GM19467 (cell line): ENCODE measurements around the gene EDAR.

Source experiments
- ATAC-seq: cut with Tn5 transposase; IDR thresholded peaks from one replicate; pipeline ENCODE4 v1.9.1; 2021; ENCODE audit warnings: mild to moderate bottlenecking, moderate library complexity; ENCODE audit not compliant: unreplicated experiment

The EDAR gene

DNA sequence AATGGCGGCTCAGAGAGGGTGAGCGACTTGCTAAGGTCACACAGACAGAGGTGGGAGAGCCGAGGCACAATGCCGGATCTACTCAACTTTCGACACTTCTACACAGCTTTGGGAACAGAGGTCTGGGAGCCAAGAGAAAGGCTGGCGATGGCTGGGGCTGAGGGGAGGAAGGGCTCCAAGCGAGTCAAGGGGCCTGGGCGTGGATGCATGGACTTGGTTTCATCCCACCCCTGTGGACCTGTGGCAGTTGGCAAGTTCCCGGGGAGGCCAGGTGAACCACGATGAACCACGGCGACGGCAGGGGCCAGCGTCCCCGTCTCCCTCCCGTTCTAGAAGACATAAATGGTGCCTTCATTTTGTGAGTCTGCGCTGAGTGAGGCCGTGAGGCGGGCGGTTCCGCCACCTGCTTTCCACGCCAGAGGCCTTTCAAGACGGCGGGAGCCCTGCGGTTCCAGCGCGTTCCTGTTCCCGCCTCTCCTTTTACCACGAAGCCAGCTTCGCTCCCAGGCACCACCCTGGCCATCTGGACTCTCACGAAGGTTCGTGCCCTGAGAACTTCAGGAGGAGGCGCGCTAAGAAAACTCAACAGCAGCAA lies 46.7 kb downstream of the EDAR start:
- ATAC-seq: no peak

DNA sequence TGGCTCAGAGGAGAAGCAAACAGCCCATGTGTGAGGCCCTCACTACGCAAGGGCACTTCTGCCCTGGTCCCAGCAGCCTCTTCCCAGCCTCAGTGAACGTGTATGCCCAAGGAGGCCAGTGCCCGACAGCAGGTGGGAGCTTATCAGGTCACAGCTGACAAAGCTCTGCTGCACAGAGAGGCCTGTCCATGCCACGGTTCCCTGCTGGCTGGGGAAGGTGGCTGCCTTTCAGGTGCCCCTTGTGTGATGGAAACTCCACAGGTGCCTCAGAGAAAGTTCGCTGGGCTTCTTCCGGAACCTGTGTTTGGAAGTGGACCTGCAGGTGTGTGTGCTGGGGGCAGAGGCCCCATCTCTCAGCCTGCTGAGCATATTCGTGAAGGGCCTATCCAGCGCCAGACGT lies 47.3 kb downstream of the EDAR start:
- no peak for ATAC-seq

DNA sequence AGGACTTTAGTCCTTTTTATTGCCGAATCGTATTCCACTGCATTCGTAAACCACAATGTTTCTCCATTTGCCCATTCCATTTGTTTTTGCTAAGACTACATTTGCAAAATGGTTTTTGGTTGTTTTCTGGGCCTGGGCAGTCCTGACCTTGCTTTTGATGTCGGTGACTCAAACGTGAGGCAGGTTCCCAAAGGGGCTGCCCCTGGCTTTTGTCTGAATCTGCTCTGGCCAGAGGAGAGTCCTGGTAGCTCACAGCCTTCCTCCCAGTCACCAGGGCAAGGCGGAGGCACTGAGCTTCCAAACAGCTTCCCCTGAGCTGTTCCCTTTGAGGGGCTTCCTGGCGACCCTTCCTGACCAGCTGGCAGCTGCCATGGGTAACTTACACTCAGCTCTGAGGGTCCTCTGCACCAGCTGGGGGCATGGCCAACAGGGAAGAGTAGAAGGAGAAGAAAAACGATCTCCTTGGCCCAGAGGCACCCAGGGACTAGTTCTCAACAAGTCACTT lies 47.8 kb downstream of the EDAR start:
- no peak for ATAC-seq

DNA sequence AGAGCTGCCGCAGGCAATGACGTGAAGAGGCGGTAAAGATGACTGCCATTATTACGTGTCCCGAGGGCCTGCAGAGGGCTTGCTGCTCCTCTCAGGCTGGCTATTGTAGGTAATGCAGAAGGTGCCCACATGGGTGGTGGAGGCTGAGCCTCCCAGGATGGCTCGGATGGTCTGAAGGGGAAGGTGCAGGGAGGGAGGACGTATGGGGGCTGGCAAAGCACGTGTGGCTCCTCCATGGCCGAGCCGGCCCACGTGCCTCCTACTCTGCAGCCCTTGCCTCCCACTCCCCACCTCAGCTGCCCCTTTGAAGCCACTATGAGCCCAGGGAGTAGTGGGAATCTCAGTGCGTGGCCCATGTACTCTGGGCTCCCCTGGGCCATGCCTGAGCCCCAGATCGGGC lies 48.9 kb downstream of the EDAR start:
- no peak for ATAC-seq

DNA sequence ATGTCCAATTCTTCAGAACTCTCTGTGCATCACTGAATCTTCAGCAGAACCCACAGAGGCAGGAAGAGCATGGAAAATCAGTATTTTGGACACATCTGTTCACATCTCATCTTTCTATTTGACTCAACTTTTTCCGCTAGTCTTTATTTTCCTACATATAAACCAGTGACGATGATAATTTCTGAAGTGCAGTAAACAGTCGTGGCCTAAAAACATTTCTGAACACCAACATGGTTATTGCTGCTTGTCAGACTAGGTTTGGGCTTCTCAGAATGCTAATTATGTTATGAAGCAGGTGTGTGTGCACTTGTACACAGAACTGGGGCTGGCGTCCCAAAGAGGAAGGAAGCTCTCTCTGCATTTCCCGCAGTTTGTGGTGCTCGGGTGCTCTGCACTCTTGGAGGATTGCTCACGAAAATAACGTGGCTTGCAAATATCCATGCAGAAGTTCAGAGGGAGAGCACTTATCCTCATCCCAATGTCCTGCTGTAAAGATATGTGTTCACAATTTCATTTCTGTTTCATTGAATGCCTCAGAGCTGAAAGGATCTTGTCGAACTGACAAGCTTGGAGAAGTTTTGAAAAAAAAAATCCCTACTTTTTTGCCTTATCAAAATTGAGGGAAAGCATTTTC lies 50.8 kb downstream of the EDAR start:
- no peak for ATAC-seq

DNA sequence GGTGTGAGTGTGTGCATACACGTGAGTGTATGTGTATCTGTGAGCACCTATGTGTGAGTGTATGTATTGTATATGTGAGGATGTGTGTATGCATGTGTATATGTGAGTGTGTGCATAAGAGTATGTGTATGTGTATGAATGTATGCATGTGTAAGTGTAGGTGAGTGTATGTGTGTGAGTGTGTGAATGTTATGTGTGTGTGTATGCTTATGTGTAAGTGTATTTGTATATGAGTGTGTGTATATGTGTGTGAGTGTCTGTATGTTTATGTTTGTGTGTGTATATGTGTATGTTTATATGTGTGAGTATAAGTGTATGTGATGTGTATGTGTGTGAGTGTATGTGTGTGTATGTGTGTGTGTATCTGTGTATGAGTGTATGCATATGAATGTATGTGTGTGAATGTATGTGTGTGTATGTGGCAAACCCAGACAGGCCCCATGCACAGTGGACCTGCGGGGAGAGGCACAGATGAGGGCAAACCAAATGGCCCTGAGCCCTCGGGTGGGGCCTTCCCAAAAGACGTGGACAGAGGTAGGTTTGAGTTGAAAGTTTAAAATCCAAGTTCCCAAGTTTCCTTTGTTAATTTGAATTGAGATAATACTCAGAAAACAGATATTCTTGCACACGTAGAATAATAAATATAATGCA lies 51.5 kb downstream of the EDAR start:
- ATAC-seq: no peak

DNA sequence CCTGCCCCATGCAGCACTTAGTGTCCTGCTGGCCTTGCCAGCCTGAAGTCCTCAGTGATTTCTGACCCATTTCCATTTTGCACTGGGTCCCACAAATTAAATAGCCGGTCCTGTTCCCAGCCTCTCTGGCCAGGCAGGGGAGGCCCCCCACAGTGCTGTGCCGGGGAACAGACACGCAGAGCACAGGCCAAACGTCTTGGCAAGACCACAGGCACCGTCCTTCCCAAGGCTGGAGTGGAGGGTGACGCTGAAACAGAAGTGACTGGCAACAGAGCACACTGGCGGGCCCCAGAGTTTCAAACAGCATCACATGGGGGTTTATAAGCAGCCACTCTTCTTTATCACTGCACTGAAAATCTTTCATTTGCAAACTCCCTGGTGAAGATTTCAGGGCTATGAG lies 52.2 kb downstream of the EDAR start:
- ATAC-seq: no peak

DNA sequence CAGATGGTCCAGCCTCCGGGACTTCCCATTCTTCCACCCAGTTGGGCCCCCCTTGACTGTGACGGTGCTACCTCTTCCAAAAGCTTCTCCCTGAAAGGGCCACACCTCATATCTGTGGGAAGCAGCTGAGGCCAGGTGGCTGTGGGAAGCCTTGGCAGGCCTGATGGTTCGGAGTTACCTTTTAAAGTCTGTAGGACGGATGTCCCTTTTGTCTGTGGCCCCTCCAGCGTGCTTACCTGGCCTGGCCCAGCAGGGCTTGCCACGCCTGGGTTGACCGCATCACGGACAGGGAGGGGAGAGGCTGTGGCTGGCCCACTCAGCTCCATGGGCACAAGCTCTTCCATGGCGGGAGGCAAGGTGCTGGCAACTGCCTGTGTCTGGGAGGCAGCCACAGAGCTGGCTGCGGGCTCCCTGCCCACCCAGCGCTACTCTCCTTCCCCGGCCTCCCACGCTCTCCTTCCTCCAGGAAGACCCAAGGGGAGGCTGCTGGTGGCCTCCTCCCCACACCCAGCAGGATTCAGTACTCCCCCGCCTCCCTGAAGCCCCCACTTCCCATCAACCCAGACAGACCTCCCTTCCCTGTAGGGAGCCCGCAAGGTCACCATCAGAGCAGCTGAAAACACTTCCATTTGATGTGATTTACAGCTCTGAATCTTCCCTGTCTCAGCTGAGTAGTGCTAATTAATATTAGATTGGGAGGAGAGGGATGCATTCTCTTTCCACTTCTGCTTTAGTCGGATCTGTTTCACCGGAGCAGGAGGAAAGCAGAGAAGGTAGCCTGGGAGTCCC lies 52.8 kb downstream of the EDAR start:
- no peak for ATAC-seq

DNA sequence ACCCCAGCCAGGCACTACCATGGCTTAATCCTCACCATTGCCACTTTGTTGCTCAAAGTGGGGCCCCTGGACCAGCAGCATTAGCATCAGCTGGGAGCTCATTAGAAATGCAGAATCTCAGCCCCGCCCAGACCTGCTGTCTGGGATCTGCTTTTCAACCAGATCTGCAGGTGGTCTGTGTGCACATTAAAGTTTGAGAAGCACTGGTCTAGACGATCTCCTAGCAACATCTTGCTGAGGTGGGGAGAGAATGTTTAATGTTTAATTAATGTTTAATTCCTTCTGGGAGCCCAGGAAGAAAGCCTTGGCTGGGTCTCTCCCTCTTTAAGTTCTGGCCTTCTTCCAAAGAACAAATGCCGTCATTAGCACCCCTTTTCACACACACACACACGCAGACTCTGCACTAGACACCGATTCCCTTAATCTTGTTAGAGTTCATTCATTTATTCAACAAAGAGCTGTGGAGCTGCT lies 53.7 kb downstream of the EDAR start:
- ATAC-seq: no peak

DNA sequence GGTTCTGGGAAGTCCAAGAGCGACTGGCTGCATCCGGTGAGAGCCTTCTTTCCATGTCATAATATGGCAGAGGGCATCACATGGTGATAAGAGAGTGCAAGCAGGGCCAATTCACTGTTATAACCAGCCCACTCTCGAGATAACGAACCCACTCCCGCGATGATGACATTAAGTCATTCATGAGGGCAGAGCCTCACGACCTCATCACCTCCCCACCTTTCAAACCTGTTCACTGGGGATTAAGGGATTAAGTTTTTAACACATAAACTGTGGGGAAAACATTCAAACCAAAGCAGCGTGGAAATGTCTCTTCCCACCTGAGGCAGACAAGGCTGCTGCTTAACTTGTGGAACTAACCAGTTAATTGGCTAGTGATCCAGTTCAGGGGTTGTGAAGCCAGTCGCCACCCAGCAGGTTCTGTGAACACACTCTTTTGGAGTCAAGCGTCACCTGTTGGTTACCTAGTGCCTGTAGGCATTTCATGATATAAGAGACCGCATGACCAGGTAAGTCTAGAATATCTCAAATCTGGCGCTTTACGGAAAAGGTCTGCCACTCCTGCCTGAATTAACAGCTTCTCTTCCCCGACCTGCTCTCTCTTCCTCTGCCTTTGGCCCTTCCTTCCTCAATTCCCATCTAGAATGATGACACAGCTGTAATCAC lies 54.3 kb downstream of the EDAR start:
- no peak for ATAC-seq

DNA sequence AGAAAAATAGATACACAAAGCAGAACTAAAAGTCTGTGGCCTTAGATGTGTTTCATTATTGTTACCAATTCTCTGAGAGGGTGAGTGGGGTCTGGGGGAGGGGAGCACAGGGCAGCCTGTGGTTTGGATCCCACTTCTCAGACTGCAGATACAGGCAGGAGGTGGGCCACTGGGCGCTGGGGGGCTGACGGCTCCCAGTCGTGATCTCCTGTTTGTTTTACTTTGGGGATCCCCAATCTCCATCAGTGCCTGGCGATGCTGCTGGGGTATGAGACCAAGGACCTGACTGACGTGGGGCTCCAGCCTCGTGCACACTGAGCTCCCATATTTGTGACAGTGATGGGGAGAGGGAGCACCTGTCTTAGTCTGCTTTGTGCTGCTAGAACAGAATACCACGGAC lies 54.9 kb downstream of the EDAR start:
- no peak for ATAC-seq

DNA sequence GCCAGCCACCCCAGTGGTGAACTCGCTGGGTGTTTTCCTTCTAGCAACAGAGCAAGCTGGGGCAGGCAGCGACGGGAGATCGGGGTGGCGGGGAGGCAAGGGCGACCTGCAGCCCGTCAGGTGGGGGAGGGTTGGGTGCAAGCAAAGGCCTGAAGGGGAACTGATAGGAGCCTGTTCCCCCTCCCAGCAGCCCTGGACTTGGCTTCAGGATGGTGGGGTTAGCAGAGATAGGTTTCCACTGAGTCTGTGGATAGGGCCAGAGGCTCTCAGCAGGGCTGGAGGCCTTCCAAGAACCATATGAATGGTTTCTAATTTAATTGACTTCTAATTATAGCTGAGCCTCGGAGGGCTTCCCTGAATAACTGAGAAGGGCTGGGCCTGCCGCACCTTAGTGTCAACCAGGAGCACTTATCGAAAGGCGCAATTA lies 55.3 kb downstream of the EDAR start:
- ATAC-seq: no peak

DNA sequence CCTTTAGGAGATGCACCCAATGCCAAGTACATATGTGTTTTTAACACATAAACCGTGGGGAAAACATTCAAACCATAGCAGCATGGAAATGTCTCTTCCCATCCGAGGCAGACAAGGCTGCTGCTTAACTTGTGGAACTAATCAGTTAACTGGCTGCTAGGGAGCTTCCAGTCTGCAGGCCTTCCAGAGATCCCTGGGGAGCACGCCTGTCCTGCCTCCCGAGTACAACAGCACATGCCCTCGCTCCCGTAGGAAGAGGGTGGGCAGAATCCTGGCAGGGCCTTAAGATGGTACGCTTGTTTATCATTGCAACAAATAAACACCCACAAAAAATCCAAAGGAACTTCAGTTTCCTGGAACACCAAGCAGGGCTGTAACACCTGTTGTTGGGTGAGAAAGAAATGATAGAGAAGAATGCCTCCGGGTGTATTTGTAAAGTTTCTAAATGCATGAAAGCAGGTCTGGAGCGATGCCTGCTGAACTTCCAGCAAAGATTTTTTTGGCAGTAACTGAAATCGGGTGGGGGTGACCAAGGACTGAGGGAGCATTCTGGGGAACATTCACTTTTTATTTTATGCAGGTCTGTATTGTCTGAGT lies 56.2 kb downstream of the EDAR start:
- no peak for ATAC-seq

DNA sequence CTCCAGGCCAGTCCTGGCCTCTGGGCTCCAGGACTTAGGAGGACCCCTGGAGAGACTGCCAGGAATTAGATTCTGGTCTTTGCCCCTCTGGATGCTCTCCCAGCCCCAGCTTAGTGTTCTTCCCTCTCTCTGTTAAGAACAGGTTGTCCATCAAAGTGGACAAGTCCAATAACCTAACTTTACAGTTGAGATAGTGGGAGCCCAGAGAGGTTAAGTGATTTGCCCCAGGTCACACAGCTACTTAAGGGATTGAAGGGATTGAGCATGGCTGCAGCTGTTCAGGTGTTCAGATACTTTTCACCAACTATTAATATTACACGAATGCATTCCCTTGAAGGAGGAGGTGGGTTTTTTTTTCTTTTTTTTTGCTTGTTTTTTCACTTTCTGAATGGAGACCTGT lies 57.6 kb downstream of the EDAR start:
- ATAC-seq: no peak

DNA sequence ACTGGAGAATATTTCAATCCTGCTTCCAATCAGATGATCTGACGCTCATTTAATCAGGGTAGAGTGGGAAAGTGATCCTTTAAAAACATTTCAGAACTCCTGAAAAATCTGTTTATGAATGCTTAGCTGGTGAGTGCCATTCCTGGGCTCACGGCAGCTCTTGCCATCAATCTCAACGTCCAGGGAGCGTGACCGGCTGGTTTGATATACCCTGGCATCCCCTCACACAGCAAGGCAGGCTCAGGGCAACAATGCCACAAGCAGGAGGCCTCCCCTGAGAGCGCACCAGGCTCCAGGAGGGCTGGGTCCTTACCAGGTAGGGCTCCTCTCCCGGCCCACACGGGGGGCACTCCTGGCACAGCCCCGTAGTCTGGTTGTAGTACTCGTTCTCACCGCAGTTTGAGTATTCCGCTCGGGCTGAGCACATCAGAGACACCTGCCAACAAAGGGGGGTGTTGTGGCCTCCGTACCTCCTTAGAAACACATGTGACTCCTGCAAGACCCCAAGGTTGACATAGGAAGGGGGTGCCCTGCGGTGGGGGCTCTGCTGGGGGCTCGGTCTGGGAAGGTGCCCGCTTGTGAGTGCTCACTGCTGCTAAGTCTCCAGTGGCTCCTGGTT lies 59.1 kb downstream of the EDAR start:
- ATAC-seq: no peak

DNA sequence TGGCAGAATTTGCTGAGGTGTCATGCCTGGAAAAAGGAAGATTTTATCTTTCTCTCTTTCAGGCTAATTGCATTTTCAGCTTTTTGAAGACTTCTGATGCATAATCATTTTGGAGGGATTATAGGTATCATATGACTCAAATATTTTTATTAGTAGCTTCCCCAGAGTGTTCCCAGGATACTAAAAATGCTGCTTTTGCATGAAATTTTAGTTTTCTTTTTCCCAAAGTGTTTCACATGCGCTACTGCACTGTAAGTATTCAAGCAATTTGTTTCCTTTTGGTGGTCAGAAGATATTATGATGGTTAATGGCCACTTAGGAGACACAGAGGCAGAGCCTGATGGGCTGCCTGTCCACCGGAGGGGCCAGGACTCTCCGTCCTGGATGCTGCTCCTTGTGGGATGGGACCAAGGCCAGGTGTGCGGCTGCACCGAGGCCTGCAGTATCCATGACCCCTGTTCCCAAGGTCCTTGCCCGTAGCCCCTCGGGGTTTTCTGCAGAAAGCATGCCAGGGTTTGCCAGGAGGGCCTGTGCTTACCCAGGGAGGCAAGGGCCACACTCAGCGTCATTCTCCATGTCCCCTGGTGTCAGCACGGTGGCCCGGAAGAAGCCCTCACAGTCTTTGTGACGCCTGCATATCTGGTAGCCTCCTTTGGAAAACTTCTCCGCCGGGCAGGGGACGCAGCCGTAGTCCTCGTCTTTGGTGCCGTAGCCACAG lies 60.2 kb downstream of the EDAR start:
- no peak for ATAC-seq

DNA sequence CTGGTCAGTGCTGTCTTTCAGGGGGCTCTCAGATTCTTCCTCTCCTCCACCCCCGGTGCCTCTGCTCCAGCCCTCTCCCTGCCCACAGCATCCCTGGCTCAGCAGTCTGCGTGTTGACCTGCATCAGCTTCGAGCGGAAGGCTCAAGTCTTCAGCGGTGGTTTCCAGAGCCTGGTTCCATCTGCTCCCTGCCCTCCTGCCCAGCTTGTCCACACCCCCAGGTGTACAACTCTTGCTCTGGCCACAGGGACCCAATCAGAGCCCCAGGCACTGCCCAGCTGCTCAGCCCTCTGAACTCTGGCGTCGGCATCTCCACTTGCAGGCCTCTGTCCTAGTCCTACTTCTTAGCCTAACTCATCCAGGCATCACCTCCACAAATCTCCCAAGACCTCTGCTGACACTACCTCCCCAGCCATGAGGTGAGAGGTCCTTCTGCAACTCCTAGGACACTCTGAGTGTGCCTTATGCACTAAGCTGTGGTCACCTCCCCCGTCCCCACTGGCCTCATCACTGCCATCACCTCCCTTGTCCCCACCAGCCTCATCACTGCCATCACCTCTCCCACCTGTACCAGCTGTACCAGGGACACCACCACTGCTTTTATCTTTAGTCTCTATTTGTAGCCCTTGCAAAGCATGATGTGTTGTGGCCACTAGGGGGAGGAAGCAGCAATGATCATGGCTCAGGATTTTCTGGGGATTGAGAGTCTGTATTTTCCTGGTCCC lies 60.9 kb downstream of the EDAR start:
- ATAC-seq: no peak

DNA sequence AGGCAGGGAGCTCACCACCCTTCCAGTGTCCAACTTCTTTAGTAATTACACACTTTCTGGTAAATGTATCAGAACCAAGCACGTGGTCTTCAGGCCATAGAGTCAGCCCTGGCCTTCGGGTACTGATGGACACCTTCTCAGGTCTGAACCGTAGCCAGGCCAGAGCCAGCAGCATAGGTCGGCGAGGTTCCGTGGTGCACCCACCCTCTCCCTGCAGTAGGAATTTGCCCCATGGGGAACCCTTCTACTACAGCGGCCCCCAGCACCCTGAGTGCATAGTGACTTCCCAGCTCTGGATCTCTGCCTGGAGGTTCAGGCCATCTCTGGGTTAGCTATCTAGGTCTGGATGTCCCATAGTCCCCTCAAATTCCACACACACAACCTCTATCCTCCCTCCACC lies 61.6 kb downstream of the EDAR start:
- ATAC-seq: no peak
